ENCODE measurements around the gene KANSL1. TPM values are rescaled to one million over a fixed set of nuclear protein-coding genes. Genes with fewer than 3 reads are reported as not detected.

Gene KANSL1
- total and polyA plus RNA-seq, 9 of the 15 experiments (the other 6 are each of a cell fraction or from before 2014, with no cell fraction given) = 3.6 to 55.4 (median 31.8) TPM

- TF ChIP-seq HMBOX1 (IDR thresholded peaks at IDR 0.05) (peak; percentile 92), ARNT (IDR thresholded peaks at IDR 0.05) (0 out of 4 replicates have a peak, but pooled peaks of 1 of the 2 experiments have one; percentile 14), LCOR (CRISPR knock-in tag; IDR thresholded peaks at IDR 0.05) (0 out of 2 replicates have a peak, but pooled peaks have one; percentile 37), RCOR1 (IDR thresholded peaks at IDR 0.05; ENCODE audit: borderline replicate concordance in 1 of 2, low read depth in 2 of 2, low read length in 2 of 2) (peak in 1 of 2 experiments; percentile 35; a peak in 1 of 4 replicates), NKRF (IDR thresholded peaks at IDR 0.05; ENCODE audit: borderline replicate concordance) (peak; percentile 38; the same call in 1 of the 2 replicates), EP300 (IDR thresholded peaks at IDR 0.05; ENCODE audit: low read length) (0 out of 2 replicates have a peak, but pooled peaks have one; percentile 4), LARP7 (IDR thresholded peaks at IDR 0.05) (0 out of 2 replicates have a peak, but pooled peaks have one; percentile 41), CTCF (IDR thresholded peaks at IDR 0.05 in 2 of 3, conservative IDR thresholded peaks at IDR 0.05 in 1 of 3; ENCODE audit: insufficient read depth in 2 of 3, low read depth in 1 of 3, low read length in 3 of 3) (peak; percentile 59 to 74 (median 71)), SMC3 (conservative IDR thresholded peaks at IDR 0.05; ENCODE audit: insufficient read depth, low read depth, low read length) (0 out of 2 replicates have a peak, but pooled peaks have one; percentile 53), TBP (optimal IDR thresholded peaks at IDR 0.05; ENCODE audit: low read depth, low read length) (peak; percentile 23), HDGF (IDR thresholded peaks at IDR 0.05) (peak; percentile 81; the same call in 1 of the 2 replicates), BRD9 (IDR thresholded peaks at IDR 0.05; ENCODE audit: low read depth, partially characterized antibody) (peak; percentile 40), ARID2 (IDR thresholded peaks at IDR 0.05) (0 out of 2 replicates have a peak, but pooled peaks have one; percentile 25)
- TF ChIP-seq, protein P1, sequence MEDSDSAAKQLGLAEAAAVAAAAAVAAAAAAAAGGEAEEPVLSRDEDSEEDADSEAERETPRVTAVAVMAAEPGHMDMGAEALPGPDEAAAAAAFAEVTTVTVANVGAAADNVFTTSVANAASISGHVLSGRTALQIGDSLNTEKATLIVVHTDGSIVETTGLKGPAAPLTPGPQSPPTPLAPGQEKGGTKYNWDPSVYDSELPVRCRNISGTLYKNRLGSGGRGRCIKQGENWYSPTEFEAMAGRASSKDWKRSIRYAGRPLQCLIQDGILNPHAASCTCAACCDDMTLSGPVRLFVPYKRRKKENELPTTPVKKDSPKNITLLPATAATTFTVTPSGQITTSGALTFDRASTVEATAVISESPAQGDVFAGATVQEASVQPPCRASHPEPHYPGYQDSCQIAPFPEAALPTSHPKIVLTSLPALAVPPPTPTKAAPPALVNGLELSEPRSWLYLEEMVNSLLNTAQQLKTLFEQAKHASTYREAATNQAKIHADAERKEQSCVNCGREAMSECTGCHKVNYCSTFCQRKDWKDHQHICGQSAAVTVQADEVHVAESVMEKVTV (CRISPR knock-in tag; IDR thresholded peaks at IDR 0.05) = 0 out of 2 replicates have a peak, but pooled peaks have one; percentile 18
Observed at GRCh38 chr17:46186827-46187235, 6.4 kb downstream of the KANSL1 start (continued).

All from K562 (cell line).